GM23338 (cell line): Measurements from ENCODE around the gene CPE. TPM values are rescaled to one million over a fixed set of nuclear protein-coding genes. Genes with fewer than 3 reads are reported as not detected.

ENCODE experiments used
- ATAC-seq: fragments of 200-7000 bp; cut with Tn5 transposase; 3 replicates; pipeline ENCODE4 v1.9.1; 2020
- DNase-seq: peaks from one replicate; pipeline ENCODE4 v3.0.0-alpha.2; 2015; ENCODE audit warnings: low spot score
- H2AFZ ChIP-seq: fragments of 200-600 bp; sonication (generic); 2 replicates; pipeline ENCODE4 v1.8.0; 2016; ENCODE audit warnings: antibody characterized with exemption, mild to moderate bottlenecking, moderate library complexity
- H3F3A ChIP-seq: fragments of 200-600 bp; sonication (generic); replicated peaks from 2 replicates; pipeline ENCODE4 v1.8.0; 2017; ENCODE audit warnings: antibody characterized with exemption, mixed run types, low read depth
- H3K27ac ChIP-seq: fragments of 200-600 bp; sonication (generic); 2 replicates; pipeline ENCODE4 v1.6.1; 2016; ENCODE audit warnings: low read depth
- H3K27me3 ChIP-seq: fragments of 200-600 bp; sonication (generic); 2 replicates; pipeline ENCODE4 v1.8.0; 2016; ENCODE audit warnings: mild to moderate bottlenecking, mixed run types, moderate library complexity; ENCODE audit not compliant: insufficient read depth
- H3K36me3 ChIP-seq: fragments of 200-600 bp; sonication (generic); 2 replicates; pipeline ENCODE4 v1.8.0; 2016; ENCODE audit warnings: mild to moderate bottlenecking; ENCODE audit not compliant: insufficient read depth
- H3K4me1 ChIP-seq: fragments of 200-600 bp; sonication (generic); 2 replicates; pipeline ENCODE4 v1.8.0; 2016; ENCODE audit warnings: mild to moderate bottlenecking, moderate library complexity; ENCODE audit not compliant: insufficient read depth
- H3K4me2 ChIP-seq: fragments of 200-600 bp; sonication (generic); 2 replicates; pipeline ENCODE4 v1.7.1; 2017; ENCODE audit warnings: mixed run types
- H3K4me3 ChIP-seq: fragments of 200-600 bp; sonication (generic); 2 replicates; pipeline ENCODE4 v1.6.1; 2016; ENCODE audit warnings: mixed run types
- H3K79me2 ChIP-seq: fragments of 200-600 bp; sonication (generic); replicated peaks from 2 replicates; pipeline ENCODE4 v1.8.0; 2017; ENCODE audit warnings: mild to moderate bottlenecking; ENCODE audit not compliant: insufficient read depth
- H3K9me2 ChIP-seq: fragments of 200-600 bp; sonication (generic); 2 replicates; pipeline ENCODE4 v1.8.0; 2017; ENCODE audit not compliant: insufficient read depth
- H4K20me1 ChIP-seq: fragments of 200-600 bp; sonication (generic); replicated peaks from 2 replicates; pipeline ENCODE4 v1.8.0; 2017; ENCODE audit warnings: mild to moderate bottlenecking; ENCODE audit not compliant: insufficient read depth
- H3K27ac Mint-ChIP-seq: 2 replicates; pipeline ENCODE4 v1.8.0; 2020; ENCODE audit warnings: inconsistent platforms, mild to moderate bottlenecking, moderate library complexity, mixed read lengths
- H3K27me3 Mint-ChIP-seq: 3 replicates; pipeline ENCODE4 v1.8.0; 2022; ENCODE audit warnings: low read depth, mild to moderate bottlenecking, moderate library complexity, mixed read lengths, inconsistent platforms; ENCODE audit not compliant: insufficient read depth, poor library complexity
- H3K36me3 Mint-ChIP-seq: 3 replicates; pipeline ENCODE4 v1.8.0; 2021; ENCODE audit warnings: low read depth, mild to moderate bottlenecking, inconsistent platforms, moderate library complexity, mixed read lengths
- H3K4me1 Mint-ChIP-seq: 3 replicates; pipeline ENCODE4 v1.8.0; 2020; ENCODE audit warnings: mild to moderate bottlenecking, inconsistent platforms, mixed read lengths
- H3K4me3 Mint-ChIP-seq: 3 replicates; pipeline ENCODE4 v1.8.0; 2021; ENCODE audit warnings: moderate library complexity, mild to moderate bottlenecking, inconsistent platforms, mixed read lengths
- H3K9me3 Mint-ChIP-seq: 3 replicates; pipeline ENCODE4 v1.8.0; 2020; ENCODE audit warnings: moderate library complexity, mild to moderate bottlenecking, inconsistent platforms, mixed read lengths
- CREB1 ChIP-seq: fragments of 250-450 bp; sonication (Bioruptor Pico); IDR thresholded peaks from 2 replicates; pipeline ENCODE4 v1.5.0; 2020; ENCODE audit warnings: low read depth, mild to moderate bottlenecking, moderate library complexity
- CTCF ChIP-seq, 2 experiments: fragments of 200-600 bp in 1 of 2; sonication (generic) in 1 of 2; conservative IDR thresholded peaks; 2 replicates each; pipeline versions ENCODE4 v1.5.1 to v1.6.1; 2016 to 2017; ENCODE audit warnings: antibody characterized with exemption in 2 of 2, low read depth in 2 of 2, mild to moderate bottlenecking in 2 of 2, moderate library complexity in 1 of 2
- EZH2 ChIP-seq: fragments of 200-600 bp; sonication (generic); IDR thresholded peaks from one replicate; pipeline ENCODE4 v1.8.0; 2017; ENCODE audit warnings: antibody characterized with exemption, mild to moderate bottlenecking, low read depth; ENCODE audit not compliant: unreplicated experiment
- EZH2phosphoT487 ChIP-seq: fragments of 200-600 bp; sonication (generic); IDR thresholded peaks from one replicate; pipeline ENCODE4 v1.8.1; 2018; ENCODE audit warnings: antibody characterized with exemption; ENCODE audit not compliant: unreplicated experiment
- NANOG ChIP-seq: IDR thresholded peaks from 2 replicates; pipeline ENCODE4 v1.6.1; 2016; ENCODE audit warnings: antibody characterized with exemption, borderline replicate concordance
- ZNF331 ChIP-seq: fragments of 250-450 bp; sonication (Bioruptor Pico); IDR thresholded peaks from 2 replicates; pipeline ENCODE4 v1.5.0; 2020; ENCODE audit warnings: low read depth, mild to moderate bottlenecking, moderate library complexity
- ZNF462 ChIP-seq: fragments of 250-450 bp; sonication (Bioruptor Pico); IDR thresholded peaks from 2 replicates; pipeline ENCODE4 v1.5.0; 2020; ENCODE audit warnings: mild to moderate bottlenecking, moderate library complexity
- polyA plus RNA-seq: library from polyadenylated mRNA; unstranded; fragments of >200 nt; fragmentation: Nextera tagmentation; extraction: Ambion mirVana; gene quantifications from 2 replicates; pipeline ENCODE4 v1.2.1, GENCODE V29; 2016
- total RNA-seq: library from RNA; depleted of rRNA; stranded (reverse); fragments of >200 nt; shearing (Covaris generic); gene quantifications from 2 replicates; pipeline ENCODE4 v1.2.3, GENCODE V29; 2014

CPE gene
- total and polyA plus RNA-seq, 2 experiments from 2014 or later, result 10.3 to 16.5 TPM

- TF ChIP-seq ZNF462 (CRISPR knock-in tag), result no peak
- no peak for TF ChIP-seq ZNF331 (CRISPR knock-in tag)
- no peak for TF ChIP-seq NANOG
- no peak for TF ChIP-seq EZH2
- no peak; a peak in 2 of 4 replicates for TF ChIP-seq CTCF (conservative IDR thresholded peaks at IDR 0.05; ENCODE audit: low read depth in 2 of 2)
Observed at GRCh38 chr4:165331359-165331758, 47.4 kb upstream of the CPE start (continued).

- Mint-ChIP-seq H3K36me3 (peaks cover 48% of the 10 kb centered on the region), H3K4me1 (peaks cover 37% of the 10 kb centered on the region), H3K27me3 (peaks cover 2% of the 10 kb centered on the region), H3K9me3 (no peaks in the 10 kb centered on the region), H3K27ac (no peak overlapping the region), H3K4me3 (peak overlapping the region; percentile 66; the same call in 2 of the 3 replicates)
- Histone ChIP-seq H2AFZ (no peak overlapping the region), H3K36me3 (peaks cover 60% of the 10 kb centered on the region), H3K4me1 (peaks cover 39% of the 10 kb centered on the region), H3K4me2 (peak overlapping the region; percentile 98), H3K9me2 (no peaks in the 10 kb centered on the region), H3F3A (no peaks in the 10 kb centered on the region; the same call in 1 of the 2 replicates), H3K4me3 (peak overlapping the region; percentile 99), H3K27me3 (no peaks in the 10 kb centered on the region), H3K27ac (peak overlapping the region; percentile 17; the same call in 1 of the 2 replicates), H4K20me1 (peaks cover 84% of the 10 kb centered on the region), H3K79me2 (peaks cover 93% of the 10 kb centered on the region)
- peak; percentile 33 for DNase-seq
- ATAC-seq, result no peak
- TF ChIP-seq ZNF331 (CRISPR knock-in tag) (no peak), NANOG (no peak), ZNF462 (CRISPR knock-in tag) (no peak), EZH2phosphoT487 (no peak), CREB1 (no peak)
Observed at GRCh38 chr4:165331823-165332222, 47.0 kb upstream of the CPE start.
